Suprapubic skin (tissue), 4 donors: ENCODE measurements around the gene ZNF266.

Source experiments
- EP300 ChIP-seq: sonication (generic); formaldehyde crosslinking; IDR thresholded peaks from one replicate; pipeline ENCODE4 v1.6.1; 2017; ENCODE audit warnings: antibody characterized with exemption
- POLR2A ChIP-seq, 2 donors: fragments of 450-650 bp; IDR thresholded peaks; one replicate each; pipeline ENCODE4 v1.6.1; 2017; ENCODE audit warnings: antibody characterized with exemption in 2 of 2, mild to moderate bottlenecking in 2 of 2, moderate library complexity in 2 of 2
- POLR2AphosphoS5 ChIP-seq, 3 donors: sonication (generic); formaldehyde crosslinking; IDR thresholded peaks; one replicate each; pipeline ENCODE4 v1.6.1; 2017; ENCODE audit warnings: antibody characterized with exemption in 3 of 3
- TF ChIP-seq, protein P1 (sequence below), 2 donors: fragments of 200-600 bp in 1 of 2; fragments of 450-650 bp in 1 of 2; sonication (generic) in 1 of 2; IDR thresholded peaks; one replicate each; pipeline ENCODE4 v1.5.1; 2016 to 2019; ENCODE audit warnings: antibody characterized with exemption in 2 of 2, mild to moderate bottlenecking in 1 of 2, moderate library complexity in 1 of 2

GRCh38 chr19:9362905-9363304 is 72.5 kb downstream of the ZNF266 start, which contains the start of gene ZNF177:
- TF ChIP-seq, protein P1, sequence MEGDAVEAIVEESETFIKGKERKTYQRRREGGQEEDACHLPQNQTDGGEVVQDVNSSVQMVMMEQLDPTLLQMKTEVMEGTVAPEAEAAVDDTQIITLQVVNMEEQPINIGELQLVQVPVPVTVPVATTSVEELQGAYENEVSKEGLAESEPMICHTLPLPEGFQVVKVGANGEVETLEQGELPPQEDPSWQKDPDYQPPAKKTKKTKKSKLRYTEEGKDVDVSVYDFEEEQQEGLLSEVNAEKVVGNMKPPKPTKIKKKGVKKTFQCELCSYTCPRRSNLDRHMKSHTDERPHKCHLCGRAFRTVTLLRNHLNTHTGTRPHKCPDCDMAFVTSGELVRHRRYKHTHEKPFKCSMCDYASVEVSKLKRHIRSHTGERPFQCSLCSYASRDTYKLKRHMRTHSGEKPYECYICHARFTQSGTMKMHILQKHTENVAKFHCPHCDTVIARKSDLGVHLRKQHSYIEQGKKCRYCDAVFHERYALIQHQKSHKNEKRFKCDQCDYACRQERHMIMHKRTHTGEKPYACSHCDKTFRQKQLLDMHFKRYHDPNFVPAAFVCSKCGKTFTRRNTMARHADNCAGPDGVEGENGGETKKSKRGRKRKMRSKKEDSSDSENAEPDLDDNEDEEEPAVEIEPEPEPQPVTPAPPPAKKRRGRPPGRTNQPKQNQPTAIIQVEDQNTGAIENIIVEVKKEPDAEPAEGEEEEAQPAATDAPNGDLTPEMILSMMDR (IDR thresholded peaks at IDR 0.05) = no peak
- TF ChIP-seq POLR2A (IDR thresholded peaks at IDR 0.05) (no peak), EP300 (no peak), POLR2AphosphoS5 (IDR thresholded peaks at IDR 0.05) (no peak)
